Activated naive CD4-positive, alpha-beta T cell (primary cell): ENCODE data around the gene LZTR1.
A peak's percentile ranks its signal among the peaks of the same experiment; 100 is the strongest.
"Not testable (repeated sequence)": the region's sequence is repeated elsewhere in the genome, so short reads cannot be mapped to it uniquely, and the experiment has no call there.

Experiments
- DNase-seq, 4 experiments: peaks; one replicate each; lab custom pipeline; 2025; lab: John Stamatoyannopoulos, UW

Gene LZTR1

DNA sequence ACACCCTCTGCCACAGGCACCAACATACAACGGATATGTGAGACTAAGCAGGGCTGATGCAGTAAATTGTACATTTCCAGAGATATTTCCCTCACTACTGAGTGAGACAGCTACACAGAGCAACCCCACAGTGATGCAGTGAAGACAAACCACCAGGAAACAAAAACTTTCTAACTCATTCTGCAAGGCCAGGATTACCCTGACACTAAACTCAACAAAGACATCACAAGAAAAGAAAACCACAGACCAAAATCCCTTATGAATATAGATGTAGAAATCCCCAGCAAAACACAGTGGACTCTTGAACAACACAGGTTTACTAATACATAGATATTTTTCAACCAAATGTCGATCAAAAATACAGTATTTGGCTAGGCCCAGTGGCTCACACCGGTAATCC is 51.8 kb downstream of the LZTR1 start:
- DNase-seq: no peak

DNA sequence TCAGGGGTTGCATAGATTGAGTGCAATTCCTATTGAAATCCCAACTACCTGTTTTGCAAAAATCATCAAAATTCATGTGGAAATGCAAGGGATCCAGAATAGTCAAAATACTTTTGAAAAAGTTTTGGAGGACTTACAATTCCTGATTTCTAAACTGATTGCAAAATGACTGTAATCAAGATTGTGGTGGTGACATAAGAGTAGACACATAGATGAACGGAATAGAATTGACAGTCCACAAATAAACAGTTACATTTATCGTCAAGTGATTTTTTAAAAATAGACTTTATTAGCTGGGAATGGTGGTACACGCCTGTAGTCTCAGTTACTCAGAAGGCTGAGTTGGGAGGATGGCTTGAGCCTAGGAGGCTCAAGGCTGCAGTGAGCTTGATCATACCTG is 52.9 kb downstream of the LZTR1 start:
- DNase-seq: no peak

DNA sequence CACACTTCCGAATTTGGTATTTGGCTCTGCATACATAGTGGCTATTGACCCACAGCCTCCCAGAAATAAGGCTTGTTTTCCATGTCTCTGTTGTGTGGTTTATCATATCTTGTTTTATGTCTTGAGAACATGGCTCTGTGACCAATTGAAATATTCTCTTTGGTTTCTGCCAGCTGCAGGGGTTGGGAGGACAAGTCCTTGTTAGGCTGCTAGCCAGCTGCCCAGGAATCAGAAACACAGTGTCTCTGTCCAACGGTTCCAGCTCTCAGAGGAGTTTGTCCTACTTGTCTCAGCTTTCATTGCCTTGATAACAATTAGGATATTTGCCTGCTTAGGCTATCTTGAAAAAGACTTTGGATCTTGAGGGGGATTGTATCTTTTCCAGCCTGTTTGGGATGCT is 56.3 kb downstream of the LZTR1 start:
- no peak for DNase-seq

DNA sequence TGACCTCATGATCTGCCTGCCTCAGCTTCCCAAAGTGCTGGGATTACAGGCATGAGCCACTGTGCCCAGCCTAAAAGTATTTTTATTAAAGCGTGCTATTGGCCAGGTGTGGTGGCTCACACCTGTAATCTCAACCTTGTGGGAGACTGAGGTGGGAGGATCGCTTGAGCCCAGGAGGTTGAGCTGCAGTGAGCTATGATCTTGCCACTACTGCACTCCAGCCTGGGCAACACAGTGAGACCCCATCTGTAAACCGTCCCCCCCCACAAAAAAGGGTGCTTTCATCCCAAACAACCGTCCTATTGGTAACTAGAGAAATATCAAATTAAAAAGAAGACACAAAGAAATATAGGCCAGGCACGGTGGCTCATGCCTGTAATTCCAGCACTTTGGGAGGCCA is 57.1 kb downstream of the LZTR1 start:
- not testable (repeated sequence) for DNase-seq

DNA sequence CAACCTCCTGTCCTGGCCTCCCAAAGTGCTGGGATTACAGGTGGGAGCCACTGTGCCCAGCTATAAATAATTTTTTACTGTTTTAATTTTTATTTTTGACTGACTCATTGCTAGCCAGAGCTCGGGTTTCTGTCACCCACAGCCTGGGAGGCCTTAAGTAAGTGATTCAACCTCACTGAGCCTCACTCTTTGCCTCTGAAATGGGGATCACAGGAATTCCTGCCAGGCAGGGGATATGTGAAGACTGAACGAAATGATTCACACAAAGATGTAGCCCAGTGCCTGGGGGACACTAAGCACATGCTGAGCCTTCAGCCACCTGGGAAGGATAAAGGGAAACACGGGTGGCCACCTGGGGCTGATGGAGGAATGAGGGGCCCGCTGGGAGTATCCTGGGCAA is 59.8 kb downstream of the LZTR1 start:
- no peak for DNase-seq

DNA sequence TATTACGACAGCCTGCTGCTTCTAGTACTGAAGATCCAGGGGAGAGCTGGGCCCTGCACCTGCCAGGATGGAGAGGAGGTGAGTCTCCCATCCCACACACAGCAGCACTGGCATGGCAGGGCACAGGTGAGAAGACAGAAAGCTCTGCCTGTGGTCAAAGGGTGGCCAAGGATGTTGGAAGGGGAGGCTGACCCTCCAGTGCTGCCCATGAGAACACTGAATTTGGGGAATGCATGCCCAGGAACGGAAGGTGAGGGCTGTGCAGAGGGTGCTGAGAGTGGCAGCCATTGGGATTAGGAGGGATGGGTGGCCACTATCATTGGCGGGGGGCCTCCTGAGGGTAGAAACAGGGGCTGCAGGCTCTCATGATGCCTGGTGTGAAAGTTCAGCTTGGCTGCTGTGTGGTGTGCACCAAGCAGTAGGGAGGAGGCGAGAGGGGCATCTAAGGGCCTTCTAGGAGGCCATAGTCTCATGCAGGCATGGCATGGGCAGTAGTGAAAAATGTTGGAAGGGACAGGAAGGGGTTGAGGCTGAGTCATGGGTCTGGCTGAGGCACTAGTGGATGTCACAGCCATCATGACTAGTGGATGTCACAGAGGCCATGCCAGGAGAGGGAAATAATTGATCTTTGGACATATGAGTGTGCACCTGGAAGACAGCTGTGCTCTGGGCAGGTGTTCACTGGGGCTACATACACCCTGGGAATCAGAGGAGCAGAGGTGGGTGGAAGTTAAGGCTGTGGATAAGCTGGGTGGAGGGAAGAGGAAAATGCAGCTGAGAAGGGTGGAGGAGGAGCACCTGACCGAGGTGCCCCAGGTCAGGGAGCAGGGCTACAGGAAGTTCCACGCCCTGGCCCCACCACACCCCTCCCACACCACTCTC is 61.1 kb downstream of the LZTR1 start:
- no peak for DNase-seq

DNA sequence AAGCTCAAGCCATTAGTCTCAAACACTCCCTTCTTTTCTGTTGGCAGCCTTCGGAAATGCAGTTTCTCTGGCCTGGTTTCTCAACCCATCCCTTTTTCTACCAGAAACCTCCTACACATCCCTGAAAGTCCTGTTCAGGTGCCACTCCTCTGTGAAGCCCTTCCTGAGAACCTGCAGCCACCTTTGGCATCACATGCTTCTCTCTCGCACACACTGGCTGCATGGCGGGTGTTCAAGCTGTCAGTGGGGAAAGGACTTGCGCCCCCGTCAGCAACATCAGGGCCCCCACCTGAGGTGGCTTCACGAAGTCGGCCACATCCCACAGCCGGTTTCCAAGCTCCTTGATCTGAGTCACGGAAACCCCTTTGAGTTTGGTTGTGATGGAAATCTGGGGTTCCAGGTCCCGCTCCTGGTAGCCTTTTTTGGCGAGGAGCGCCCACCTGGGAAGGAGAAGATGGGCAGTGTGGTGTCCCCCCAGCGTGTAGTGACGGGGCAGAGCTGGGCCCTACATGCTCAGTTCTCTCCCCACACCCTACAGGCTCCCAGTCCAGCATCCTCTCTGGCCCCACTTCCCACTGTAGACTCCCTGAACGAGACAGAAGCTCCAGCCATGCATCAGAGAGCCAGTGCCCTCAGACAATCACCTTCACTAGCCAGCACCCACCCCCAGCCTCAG is 61.9 kb downstream of the LZTR1 start:
- no peak for DNase-seq

DNA sequence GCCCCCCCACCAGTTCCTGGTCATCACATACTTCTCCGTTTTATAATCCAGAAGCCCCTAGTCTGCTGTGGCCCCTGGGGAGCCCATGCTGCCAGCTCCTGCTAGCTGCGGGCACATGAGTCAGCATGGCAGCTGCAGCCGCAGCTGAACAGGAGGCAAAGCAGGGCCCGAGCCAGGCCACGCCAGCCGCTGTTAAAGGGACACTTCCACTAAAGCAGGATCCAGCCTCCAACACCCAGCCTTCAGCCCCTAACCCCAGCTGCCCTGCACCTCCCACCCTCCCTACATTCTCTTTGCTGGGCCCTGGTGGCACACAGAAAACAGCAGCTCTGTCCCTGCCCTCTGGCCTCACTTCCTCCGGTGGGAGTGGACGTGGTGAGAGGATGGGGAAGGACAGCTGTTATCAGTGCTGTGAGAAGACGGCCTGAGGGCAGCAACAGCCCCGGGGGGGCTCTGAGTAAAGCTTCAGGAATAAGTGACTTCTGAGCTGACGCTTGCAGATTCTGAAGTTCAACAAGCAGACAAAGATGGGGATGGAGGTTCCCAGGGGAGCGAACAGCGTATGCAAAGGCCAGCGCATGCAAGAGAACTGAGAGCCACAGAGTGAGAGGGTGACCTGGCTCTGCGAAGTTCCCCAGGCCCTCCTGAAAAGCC is 63.0 kb downstream of the LZTR1 start:
- DNase-seq: no peak

DNA sequence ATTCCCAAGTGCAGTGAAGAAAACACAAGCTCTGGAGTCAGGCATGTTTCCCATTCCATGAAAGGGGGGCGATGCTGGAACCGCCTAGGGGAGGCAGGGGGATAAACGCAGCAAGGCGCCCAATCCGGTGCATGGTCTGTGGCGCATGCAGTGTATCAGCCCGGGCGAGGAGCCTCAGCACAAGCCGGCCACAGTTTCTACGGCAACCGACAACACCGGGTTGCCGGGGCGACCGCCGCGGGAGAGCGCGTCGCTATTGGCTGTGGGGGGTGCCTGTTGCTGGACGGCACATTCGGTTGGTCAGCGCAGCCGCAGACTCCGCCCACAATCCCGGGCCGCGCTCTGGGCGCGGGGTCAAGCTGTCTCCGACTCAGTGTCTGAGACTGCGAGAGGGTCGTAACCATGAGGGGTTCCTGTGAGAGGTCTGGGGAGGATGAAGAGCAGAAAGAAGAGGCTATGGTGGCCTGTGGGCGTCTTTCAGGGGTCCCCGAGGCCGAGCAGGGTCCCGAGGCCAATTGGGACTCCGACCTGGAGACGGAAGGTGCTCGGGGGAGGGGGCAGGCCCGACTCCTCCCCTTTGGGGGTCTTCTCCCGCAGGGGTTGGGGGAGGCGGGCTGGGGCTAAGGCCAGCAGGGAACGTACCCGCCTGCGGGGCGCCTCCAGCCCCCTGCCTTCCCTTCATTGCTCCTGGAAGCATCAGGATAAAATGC is 63.6 kb downstream of the LZTR1 start, which contains the start of gene LRRC74B:
LRRC74B (plus strand) TSS at position 362 of the 710 bp plus-strand sequence; CDS start at position 403, 41 bp downstream.
- DNase-seq: peak in 3 of 4 experiments; percentile 19 to 45 (median 37)

DNA sequence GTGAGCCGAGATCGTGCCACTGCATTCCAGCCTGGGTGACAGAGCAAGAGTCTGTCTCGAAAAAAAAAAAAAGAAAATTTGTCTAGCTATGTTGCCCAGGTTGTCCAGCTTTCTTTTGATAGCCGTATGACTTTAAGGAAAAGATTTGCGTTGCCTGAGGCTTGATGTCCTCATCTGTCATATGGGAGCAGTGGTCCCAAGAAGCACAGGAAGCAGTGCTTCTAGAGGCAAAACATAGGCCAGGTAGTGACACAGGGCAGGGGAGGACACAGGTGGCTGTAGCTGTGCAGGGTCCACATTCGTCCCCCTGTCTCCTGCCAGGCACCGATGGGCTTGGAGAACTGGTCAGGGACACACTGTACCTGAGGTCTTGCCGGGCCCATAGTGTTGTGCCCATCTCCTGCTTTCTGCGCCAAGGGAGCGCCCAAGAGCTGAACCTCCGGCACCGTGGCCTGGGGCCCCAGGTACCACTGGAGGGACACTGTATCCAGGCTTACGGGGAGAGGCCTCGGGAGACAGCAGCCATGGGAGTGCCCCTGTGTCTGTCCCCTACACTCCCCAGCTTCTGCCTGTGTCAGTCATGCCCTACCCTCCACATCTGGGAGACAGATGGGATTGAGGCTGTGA is 65.1 kb downstream of the LZTR1 start:
- no peak for DNase-seq

DNA sequence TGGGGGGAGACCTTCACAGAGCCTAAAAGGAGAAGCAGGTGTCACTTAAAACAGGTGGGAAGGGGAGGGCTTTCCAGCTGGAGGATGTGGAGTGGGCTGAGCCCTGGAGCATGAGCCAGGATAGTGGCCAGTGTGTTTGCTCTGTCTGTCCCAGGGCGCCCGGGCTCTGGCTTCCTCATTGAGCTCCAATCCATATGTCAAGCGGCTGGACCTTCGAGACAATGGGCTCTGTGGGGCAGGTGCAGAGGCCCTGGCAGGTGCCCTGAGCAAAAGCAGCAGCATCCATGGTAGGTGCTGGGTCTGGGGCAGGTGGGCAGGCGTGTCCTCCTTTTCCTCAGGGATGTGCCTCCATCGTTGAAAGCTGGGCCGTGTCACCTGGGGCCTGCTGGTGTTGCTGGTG is 65.6 kb downstream of the LZTR1 start:
- DNase-seq: no peak

DNA sequence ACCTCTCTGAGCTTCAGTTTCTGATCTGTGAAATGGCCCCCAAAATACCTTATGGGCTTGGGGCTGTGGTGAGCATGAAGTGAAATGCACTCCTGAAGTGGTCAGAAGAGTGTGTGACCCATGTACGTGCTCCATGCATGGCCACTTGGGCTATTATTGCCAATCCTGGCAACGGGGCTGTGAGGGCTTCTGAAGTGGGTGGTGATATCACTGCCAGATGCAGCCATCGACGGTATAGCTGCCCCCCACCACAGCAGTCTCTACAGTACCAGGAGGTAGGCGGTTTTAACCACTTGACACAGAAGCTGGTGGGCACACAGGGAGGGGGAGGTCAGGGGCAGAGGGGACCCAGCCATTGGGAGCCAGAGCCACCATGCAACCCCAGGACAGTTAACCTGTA is 66.4 kb downstream of the LZTR1 start:
- not testable (repeated sequence) for DNase-seq
